Ascending aorta (tissue), 2 donors: ENCODE data around the gene SCO2. TPM values are rescaled to one million over a fixed set of nuclear protein-coding genes. Genes with fewer than 3 reads are reported as not detected.

Source experiments
- DNase-seq, 2 donors: peaks; one replicate each; pipeline ENCODE4 v3.0.0-alpha.2; 2019; ENCODE audit warnings: low spot score in 2 of 2
- H3K27ac ChIP-seq, 2 donors: fragments of 200-600 bp; sonication (generic); one replicate each; pipeline ENCODE4 v1.5.1; 2016 to 2017; ENCODE audit warnings: mild to moderate bottlenecking in 1 of 2
- H3K27me3 ChIP-seq: fragments of 200-600 bp; sonication (generic); one replicate; pipeline ENCODE4 v1.5.1; 2017
- H3K36me3 ChIP-seq, 2 donors: fragments of 200-600 bp; sonication (generic); one replicate each; pipeline ENCODE4 v1.5.1; 2016
- H3K4me1 ChIP-seq, 2 donors: fragments of 200-600 bp; sonication (generic); one replicate each; pipeline ENCODE4 v1.5.1; 2016 to 2017; ENCODE audit warnings: mild to moderate bottlenecking in 1 of 2
- H3K4me3 ChIP-seq, 2 donors: fragments of 200-600 bp; sonication (generic); one replicate each; pipeline ENCODE4 v1.5.1; 2016 to 2017; ENCODE audit warnings: mild to moderate bottlenecking in 1 of 2
- H3K9me3 ChIP-seq, 2 donors: fragments of 200-600 bp; sonication (generic); one replicate each; pipeline ENCODE4 v1.5.1; 2016
- CTCF ChIP-seq, 3 experiments: fragments of 200-600 bp in 2 of 3; fragments of 450-650 bp in 1 of 3; sonication (generic) in 2 of 3; IDR thresholded peaks; one replicate each; pipeline ENCODE4 v1.5.1; 2016 to 2019; ENCODE audit warnings: antibody characterized with exemption in 3 of 3, mild to moderate bottlenecking in 1 of 3, moderate library complexity in 1 of 3
- intact Hi-C: fragments of 100-400 bp; cut with DNase I; formaldehyde crosslinking; loops from one replicate; pipeline ENCODE4 v1.15.1; 2023
- total RNA-seq: library from RNA; depleted of rRNA; stranded (reverse); fragments of >200 nt; gene quantifications from one replicate; pipeline ENCODE4 v1.1.0, GENCODE V29; 2016

Gene SCO2
- total RNA-seq, 1 donor from 2014 or later, result not detected

DNA sequence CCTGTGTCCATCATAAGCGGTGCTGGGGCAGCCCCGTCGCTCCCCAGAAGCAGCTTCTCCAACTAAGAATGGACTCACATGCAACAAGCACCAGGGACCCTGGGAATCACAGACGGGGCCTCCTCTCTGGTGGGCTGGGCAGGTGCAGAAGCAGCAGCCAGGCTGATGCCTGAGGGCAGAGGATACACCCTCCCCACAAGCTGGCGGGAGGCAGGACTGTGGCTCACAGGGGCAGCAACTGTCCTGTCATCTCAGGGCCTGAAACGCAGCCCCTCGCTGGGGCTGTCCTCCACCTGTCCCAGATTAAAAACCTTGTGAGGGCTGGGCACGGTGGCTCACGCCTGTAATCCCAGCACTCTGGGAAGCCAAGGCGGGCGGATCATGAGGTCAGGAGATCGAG, 47.5 kb downstream of the SCO2 start:
- Histone ChIP-seq H3K27ac (no peak overlapping the region), H3K4me1 (peaks cover 16 to 19% of the 10 kb centered on the region in 2 donors), H3K9me3 (no peaks in the 10 kb centered on the region), H3K36me3 (no peaks in the 10 kb centered on the region), H3K27me3 (peaks cover 20% of the 10 kb centered on the region), H3K4me3 (no peak overlapping the region)
- intact Hi-C loops, result no loop called here
- DNase-seq, result no peak
- TF ChIP-seq CTCF (IDR thresholded peaks at IDR 0.05), result no peak

GRCh38 chr22:50476868-50477267, 48.5 kb downstream of the SCO2 start:
- Histone ChIP-seq H3K9me3 (no peaks in the 10 kb centered on the region), H3K27me3 (peaks cover 11% of the 10 kb centered on the region), H3K36me3 (no peaks in the 10 kb centered on the region), H3K4me3 (no peak overlapping the region), H3K4me1 (peaks cover 24 to 26% of the 10 kb centered on the region in 2 donors), H3K27ac (no peak overlapping the region)
- intact Hi-C loops, result no loop called here
- TF ChIP-seq CTCF (IDR thresholded peaks at IDR 0.05), result no peak
- no peak for DNase-seq

DNA sequence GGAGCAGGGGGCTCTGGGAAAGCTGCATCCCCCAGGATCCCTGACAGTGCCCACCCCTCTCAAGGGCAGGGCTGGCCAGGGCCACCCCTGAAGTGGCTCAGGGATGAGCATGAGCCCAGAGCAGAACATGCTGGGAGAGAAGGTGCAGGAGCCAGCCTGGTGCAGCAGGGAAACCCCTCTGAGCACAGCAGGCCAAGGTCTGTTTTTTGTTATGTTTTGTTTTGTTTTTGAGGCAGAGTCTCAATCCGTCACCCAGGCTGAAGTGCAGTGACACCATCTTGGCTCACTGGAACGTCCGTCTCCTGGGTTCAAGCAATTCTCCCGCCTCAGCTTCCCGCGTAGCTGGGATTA, 49.8 kb downstream of the SCO2 start:
- no peak for DNase-seq
- H3K9me3 ChIP-seq, result no peaks in the 10 kb centered on the region
- H3K27me3 ChIP-seq, result no peaks in the 10 kb centered on the region
- H3K36me3 ChIP-seq, result no peaks in the 10 kb centered on the region
- H3K27ac ChIP-seq, result no peak overlapping the region
- intact Hi-C loops, result loop anchor here (1.0 kb wide), 1 partner anchor 32 kb away; the partner anchor contains the start of gene LMF2
- H3K4me3 ChIP-seq, result peak overlapping the region; percentile 92 to 97
- TF ChIP-seq CTCF (IDR thresholded peaks at IDR 0.05), result no peak
- peaks cover 21 to 36% of the 10 kb centered on the region in 2 donors for H3K4me1 ChIP-seq

- intact Hi-C loops, result loop anchor here (1.0 kb wide), 1 partner anchor 32 kb away; the partner anchor contains the start of gene LMF2
- peak within 1 kb of the TSS; percentile 70 to 75 for H3K27ac ChIP-seq
- no peak for TF ChIP-seq CTCF (IDR thresholded peaks at IDR 0.05)
- H3K27me3 ChIP-seq, result no peaks in the 10 kb centered on the region
- H3K4me1 ChIP-seq, result peaks cover 24 to 41% of the 10 kb centered on the region in 2 donors
- H3K4me3 ChIP-seq, result peak within 1 kb of the TSS; percentile 92 to 97
- H3K36me3 ChIP-seq, result no peaks in the 10 kb centered on the region
- no peaks in the 10 kb centered on the region for H3K9me3 ChIP-seq
- DNase-seq, result peak; percentile 62 to 94
These were observed 50.4 kb downstream of the SCO2 start, which contains the start of gene SBF1 for GRCh38 chr22:50474710-50475651. Gene SBF1, minus strand, starts transcription at chr22:50475035. Its CDS starts 195 bp downstream, at chr22:50474840.

GRCh38 chr22:50473855-50474671, 51.3 kb downstream of the SCO2 start:
- Histone ChIP-seq H3K36me3 (no peaks in the 10 kb centered on the region), H3K4me1 (peaks cover 25 to 44% of the 10 kb centered on the region in 2 donors), H3K4me3 (peak overlapping the region; percentile 92 to 97), H3K27me3 (no peaks in the 10 kb centered on the region), H3K9me3 (no peaks in the 10 kb centered on the region), H3K27ac (peak overlapping the region; percentile 59 to 72)
- no peak for TF ChIP-seq CTCF (IDR thresholded peaks at IDR 0.05)
- intact Hi-C loops, result no loop called here
- DNase-seq, result no peak

Other genes starting within 250 kb of the SCO2 start
- gene PLXNB2, start 218.0 kb downstream of the SCO2 start, total RNA-seq, result 287 TPM
- gene DENND6B, start 198.6 kb downstream of the SCO2 start, total RNA-seq, result 1.4 TPM
- gene PPP6R2, start 182.3 kb downstream of the SCO2 start, total RNA-seq, result 55.5 TPM
- 98.8 TPM for gene SBF1, start 50.6 kb downstream of the SCO2 start, total RNA-seq
- not detected for gene ADM2, start 44.1 kb downstream of the SCO2 start, total RNA-seq
- not detected for gene MIOX, start 38.7 kb downstream of the SCO2 start, total RNA-seq
- gene LMF2, start 17.9 kb downstream of the SCO2 start, total RNA-seq, result 119 TPM
- 41.7 TPM for gene NCAPH2, start 17.4 kb downstream of the SCO2 start, total RNA-seq
- 150 TPM for gene TYMP, start 4.4 kb upstream of the SCO2 start, total RNA-seq
- gene KLHDC7B, start 20.3 kb upstream of the SCO2 start, total RNA-seq, result not detected
- gene SYCE3, start 37.3 kb upstream of the SCO2 start, total RNA-seq, result not detected
- 0.43 TPM for gene CPT1B, start 52.8 kb upstream of the SCO2 start, total RNA-seq
- 82.4 TPM for gene CHKB, start 57.3 kb upstream of the SCO2 start, total RNA-seq
- gene MAPK8IP2, start 75.2 kb upstream of the SCO2 start, total RNA-seq, result not detected
- gene ARSA, start 102.6 kb upstream of the SCO2 start, total RNA-seq, result 111 TPM
- 128 TPM for gene SHANK3, start 147.2 kb upstream of the SCO2 start, total RNA-seq
- not detected for gene ACR, start 212.6 kb upstream of the SCO2 start, total RNA-seq